Measurements from ENCODE around the gene BCL2L1.
A peak's percentile ranks its signal among the peaks of the same experiment; 100 is the strongest.
"Not testable (repeated sequence)": the region's sequence is repeated elsewhere in the genome, so short reads cannot be mapped to it uniquely, and the experiment has no call there.

BCL2L1 gene

DNA sequence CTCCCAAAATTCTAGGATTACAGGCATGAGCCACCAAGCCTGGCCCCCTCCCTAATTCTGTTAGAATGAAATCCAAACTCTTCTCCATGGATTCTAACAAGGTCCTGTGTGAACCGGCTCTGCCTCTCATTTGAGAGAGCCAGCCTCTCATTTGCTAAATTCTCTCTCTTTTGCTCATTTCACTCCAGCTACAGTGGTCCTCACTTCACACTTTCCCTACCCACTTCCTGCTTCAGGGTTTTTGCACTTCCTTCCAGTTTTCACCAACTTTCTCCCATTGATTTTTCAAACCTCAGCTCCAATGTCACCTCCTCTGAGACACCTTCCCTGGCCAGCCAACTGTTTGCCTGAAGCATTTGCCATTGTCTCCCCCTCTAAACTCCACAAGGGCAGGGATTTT is 79.8 kb downstream of the BCL2L1 start:
- DNase-seq: no peak

DNA sequence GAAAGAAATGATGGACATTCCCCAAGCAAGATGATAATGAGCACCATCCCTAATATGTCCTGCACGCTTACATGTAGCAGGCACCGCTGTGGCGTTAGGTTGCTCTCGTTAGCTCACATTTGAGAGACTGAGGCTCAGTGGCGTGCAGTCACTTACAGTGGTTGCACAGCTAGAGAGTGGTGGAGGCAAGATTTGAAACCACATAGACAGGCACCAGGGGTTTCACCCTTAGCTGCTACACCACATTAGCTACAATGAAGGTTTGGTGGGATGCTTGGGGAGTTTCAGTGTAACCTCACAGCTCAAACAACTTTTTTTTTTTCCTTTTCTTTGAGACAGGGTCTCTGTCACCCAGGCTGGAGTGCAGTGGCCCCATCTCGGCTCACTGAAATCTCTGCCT is 81.3 kb downstream of the BCL2L1 start:
- DNase-seq: no peak

GRCh38 chr20:31640259-31640658 is 82.4 kb downstream of the BCL2L1 start:
- DNase-seq: no peak

GRCh38 chr20:31638816-31639215 is 83.9 kb downstream of the BCL2L1 start:
- DNase-seq: no peak

DNA sequence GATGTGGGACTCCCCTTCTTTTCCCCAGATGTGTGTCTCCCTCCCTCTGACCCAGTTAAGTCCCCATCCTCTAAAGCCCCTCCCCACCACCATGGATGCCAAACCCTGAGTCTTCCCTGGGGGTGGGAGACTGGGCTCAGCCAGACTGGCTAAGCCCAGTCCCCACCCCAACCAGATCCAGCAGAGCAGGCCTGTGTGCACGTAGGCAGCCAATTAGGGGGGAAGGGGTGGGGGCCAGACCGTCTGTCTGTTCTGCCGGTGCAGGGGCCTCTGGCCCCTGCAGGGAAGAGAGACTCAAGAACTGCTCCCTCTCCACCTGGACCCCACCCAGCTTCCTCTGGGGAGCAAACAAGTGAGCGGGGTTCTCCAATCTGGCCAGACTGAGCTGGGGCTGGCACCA is 84.4 kb downstream of the BCL2L1 start:
- DNase-seq: no peak

GRCh38 chr20:31637660-31638059 is 85.0 kb downstream of the BCL2L1 start, which contains the start of gene COX4I2:
TSS of gene COX4I2 (plus strand) at chr20:31637912. CDS start at chr20:31639018, 1,106 bp downstream.
- DNase-seq: no peak

DNA sequence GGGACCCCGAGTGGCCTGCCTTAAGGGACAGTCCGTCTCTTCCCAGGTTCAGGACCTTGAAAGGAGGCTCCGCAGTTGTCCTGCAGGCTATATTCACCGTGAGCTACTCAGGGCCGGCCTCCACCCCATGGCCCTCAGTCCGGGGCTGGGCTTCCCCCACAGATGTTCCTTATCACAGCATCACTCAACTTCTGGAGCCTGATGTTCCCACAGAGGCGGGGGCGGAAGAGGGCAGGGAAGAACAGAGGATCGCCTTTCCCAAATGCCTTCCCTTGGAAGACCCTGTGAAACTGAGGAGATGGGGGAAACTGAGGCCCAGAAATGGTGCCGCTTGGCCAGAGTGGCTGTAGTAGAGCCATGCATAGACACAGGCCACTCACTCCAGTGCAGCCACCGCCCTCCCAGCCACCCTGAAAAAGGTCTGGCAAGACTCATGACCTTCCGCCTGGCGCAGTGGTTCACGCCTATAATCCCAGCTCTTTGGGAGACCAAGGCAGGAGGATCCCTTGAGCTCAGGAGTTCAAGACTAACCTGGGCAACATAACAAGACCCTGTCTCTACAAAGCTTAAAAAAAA is 89.2 kb downstream of the BCL2L1 start:
- DNase-seq: no peak

DNA sequence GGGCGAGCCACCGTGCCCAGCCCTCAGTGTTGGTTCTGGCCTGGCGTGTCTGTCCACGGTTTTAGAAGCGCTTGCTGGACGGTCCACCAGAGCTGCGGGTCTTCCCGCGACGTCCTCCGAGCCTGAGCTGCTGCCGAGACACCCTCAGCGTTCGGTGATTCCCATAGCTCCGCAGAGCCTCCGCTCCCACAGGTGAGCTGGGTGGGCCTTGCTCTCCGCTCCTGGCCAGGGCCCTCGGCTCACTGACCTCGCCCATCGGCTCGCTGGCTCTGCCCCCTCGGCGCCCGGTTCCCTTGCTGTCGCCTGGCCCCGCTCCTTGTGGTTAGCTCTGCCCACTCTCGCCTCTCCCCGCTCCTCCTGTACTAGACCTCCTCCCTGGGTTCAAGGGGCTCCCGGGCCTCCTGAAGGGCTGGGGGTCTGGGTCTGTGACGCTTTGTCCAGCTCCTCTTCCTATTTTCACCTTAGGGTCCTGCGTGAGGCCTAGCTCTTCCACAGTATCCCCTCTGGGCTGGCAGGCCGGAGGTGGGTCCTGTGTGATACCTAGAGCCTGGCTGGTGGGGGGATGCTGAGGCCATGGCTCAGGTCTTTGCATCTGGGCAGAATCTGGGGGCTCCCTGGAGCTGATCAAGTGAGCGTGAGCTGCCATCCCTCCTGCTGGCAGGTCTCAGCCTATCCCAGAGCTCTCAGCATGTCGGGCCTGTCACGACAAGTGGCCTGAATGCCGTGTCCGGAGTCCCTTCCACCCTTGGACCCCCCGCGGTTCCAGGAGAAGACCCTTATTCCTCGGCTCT is 89.9 kb downstream of the BCL2L1 start:
- DNase-seq: no peak

- DNase-seq: no peak
These were observed 92.4 kb downstream of the BCL2L1 start for GRCh38 chr20:31630187-31630790.

DNA sequence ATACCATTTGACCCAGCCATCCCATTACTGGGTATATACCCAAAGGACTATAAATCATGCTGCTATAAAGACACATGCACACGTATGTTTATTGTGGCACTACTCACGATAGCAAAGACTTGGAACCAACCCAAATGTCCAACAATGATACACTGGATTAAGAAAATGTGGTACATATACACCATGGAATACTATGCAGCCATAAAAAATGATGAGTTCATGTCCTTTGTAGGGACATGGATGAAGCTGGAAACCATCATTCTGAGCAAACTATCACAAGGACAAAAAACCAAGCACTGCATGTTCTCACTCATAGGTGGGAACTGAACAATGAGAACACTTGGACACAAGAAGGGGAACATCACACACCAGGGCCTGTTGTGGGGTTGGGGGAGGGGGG is 94.6 kb downstream of the BCL2L1 start:
- DNase-seq: not testable (repeated sequence)

DNA sequence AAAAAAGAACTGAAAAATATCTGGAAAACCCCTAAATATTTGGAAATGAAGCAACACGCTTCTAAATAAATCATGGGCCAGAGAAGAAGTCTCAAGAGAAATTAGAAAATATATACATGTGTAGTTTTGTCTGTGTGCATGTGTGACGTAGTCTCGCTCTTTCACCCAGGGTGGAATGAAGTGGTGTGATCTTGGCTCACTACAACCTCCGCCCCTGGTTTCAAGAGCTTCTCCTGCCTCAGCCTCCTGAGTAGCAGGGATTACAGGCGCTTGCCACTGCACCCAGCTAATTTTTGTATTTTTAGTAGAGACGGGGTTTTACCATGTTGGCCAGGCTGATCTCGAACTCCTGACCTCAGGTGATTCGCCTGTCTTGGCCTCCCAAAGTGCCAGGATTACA is 96.1 kb downstream of the BCL2L1 start:
- DNase-seq: not testable (repeated sequence)

GRCh38 chr20:31623123-31623505 is 99.6 kb downstream of the BCL2L1 start:
- not testable (repeated sequence) for DNase-seq

- DNase-seq: no peak
These were observed 102.4 kb downstream of the BCL2L1 start for GRCh38 chr20:31620246-31620645.

DNA sequence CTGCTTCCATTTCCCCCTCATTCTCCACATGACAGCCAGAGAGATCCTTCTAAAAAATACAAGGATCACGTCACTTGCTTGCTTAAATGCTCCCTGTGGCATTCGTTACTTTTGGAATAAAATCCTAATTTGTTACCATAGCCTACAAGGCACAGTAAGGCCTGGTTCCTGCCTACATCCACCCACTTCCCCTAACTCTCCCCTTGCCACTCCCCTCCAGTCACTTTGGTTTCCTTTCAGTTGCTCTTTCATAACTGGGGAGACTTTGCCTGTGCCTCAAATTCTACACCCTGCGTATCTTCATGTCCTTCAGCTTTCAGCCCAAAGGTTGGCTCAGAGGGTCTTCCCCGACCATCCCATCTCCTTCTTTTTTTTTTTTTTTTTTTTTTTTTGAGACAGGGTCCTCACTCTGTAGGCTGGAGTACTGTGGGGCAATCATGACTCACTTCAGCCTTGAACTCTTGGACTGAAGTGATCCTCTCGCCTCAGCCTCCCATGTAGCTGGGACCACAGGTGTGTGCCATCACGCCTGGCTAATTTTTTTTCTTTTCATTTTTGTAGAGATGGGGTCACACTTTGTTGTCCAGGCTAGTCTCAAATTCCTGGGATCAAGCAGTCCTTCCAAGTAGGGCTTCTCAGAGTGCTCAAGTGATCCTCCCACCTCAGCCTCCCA is 105.1 kb downstream of the BCL2L1 start:
- peak; percentile 38 for DNase-seq

DNA sequence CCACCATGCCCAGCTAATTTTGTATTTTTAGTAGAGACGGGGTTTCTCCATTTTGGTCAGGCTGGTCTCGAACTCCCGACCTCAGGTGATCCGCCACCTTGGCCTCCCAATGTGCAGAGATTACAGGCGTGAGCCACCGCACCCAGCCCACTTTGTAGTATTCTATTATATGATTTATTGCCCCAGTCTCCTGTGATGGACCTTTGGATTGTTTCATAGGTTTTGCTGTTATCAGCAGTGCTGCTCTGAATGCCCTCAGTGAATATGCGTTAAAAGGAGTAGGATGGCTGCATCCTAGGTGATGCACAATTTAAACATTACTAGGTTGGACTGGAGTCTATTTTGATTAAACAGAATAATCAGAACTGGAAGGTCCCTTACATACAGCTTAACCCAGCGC is 107.3 kb downstream of the BCL2L1 start:
- no peak for DNase-seq

Data from CD4-positive, alpha-beta T cell treated with Interleukin-15 for 1 hour (primary cell).